BE2C (cell line): ENCODE data around the gene MISP.

Experiments used
- DNase-seq: peaks from one replicate; pipeline ENCODE4 v3.0.0-alpha.2; 2020
- H3K27me3 ChIP-seq: fragments of 250-450 bp; sonication (Bioruptor Pico); 2 replicates; pipeline ENCODE4 v1.5.1; 2020; ENCODE audit warnings: mild to moderate bottlenecking
- H3K36me3 ChIP-seq: fragments of 250-450 bp; sonication (Bioruptor Pico); 2 replicates; pipeline ENCODE4 v1.5.1; 2020; ENCODE audit warnings: mild to moderate bottlenecking
- H3K4me1 ChIP-seq: fragments of 250-450 bp; sonication (Bioruptor Pico); 2 replicates; pipeline ENCODE4 v1.5.1; 2020
- H3K4me3 ChIP-seq: 2 replicates; pipeline ENCODE4 v1.5.1; 2011; ENCODE audit warnings: low read depth, low read length
- H3K9me3 ChIP-seq: fragments of 250-450 bp; sonication (Bioruptor Pico); 2 replicates; pipeline ENCODE4 v1.5.1; 2020
- TF ChIP-seq, protein P1 (sequence below): IDR thresholded peaks from 2 replicates; pipeline ENCODE4 v1.5.1; 2012; ENCODE audit warnings: mild to moderate bottlenecking, low read depth, low read length

Gene MISP

DNA sequence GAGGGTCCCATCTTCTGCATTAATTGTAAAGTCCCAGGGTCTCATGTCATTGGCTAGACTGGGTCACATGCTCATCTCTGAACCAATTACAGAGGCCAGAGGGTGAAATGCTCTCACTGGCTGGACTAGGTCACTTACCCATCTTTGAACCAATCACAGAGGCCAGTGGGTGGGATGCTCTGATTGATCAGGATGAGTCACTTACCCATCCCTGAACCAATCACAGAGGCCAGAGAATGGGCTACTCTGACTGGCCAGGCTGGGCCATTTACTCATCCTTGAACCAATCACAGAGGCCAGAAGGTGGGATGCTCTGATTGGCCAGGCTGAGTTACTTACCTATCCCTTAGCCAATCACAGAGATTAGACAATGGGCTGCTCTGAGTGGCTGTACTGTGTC, 5.3 kb downstream of the MISP start:
- DNase-seq: peak; percentile 84
- H3K4me3 ChIP-seq: no peak overlapping the region
- no peaks in the 10 kb centered on the region for H3K27me3 ChIP-seq
- peaks cover 17% of the 10 kb centered on the region for H3K9me3 ChIP-seq
- no peaks in the 10 kb centered on the region for H3K36me3 ChIP-seq
- TF ChIP-seq, protein P1, sequence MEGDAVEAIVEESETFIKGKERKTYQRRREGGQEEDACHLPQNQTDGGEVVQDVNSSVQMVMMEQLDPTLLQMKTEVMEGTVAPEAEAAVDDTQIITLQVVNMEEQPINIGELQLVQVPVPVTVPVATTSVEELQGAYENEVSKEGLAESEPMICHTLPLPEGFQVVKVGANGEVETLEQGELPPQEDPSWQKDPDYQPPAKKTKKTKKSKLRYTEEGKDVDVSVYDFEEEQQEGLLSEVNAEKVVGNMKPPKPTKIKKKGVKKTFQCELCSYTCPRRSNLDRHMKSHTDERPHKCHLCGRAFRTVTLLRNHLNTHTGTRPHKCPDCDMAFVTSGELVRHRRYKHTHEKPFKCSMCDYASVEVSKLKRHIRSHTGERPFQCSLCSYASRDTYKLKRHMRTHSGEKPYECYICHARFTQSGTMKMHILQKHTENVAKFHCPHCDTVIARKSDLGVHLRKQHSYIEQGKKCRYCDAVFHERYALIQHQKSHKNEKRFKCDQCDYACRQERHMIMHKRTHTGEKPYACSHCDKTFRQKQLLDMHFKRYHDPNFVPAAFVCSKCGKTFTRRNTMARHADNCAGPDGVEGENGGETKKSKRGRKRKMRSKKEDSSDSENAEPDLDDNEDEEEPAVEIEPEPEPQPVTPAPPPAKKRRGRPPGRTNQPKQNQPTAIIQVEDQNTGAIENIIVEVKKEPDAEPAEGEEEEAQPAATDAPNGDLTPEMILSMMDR: no peak
- H3K4me1 ChIP-seq: no peaks in the 10 kb centered on the region

- Histone ChIP-seq H3K9me3 (peaks cover 17% of the 10 kb centered on the region), H3K4me3 (no peak overlapping the region), H3K27me3 (no peaks in the 10 kb centered on the region), H3K36me3 (no peaks in the 10 kb centered on the region), H3K4me1 (no peaks in the 10 kb centered on the region)
- TF ChIP-seq, protein P1: no peak
- no peak for DNase-seq
Observed at GRCh38 chr19:756821-757688, 6.1 kb downstream of the MISP start.

- H3K36me3 ChIP-seq: no peaks in the 10 kb centered on the region
- H3K9me3 ChIP-seq: peaks cover 17% of the 10 kb centered on the region
- TF ChIP-seq, protein P1: no peak
- H3K27me3 ChIP-seq: no peaks in the 10 kb centered on the region
- DNase-seq: no peak
- H3K4me1 ChIP-seq: no peaks in the 10 kb centered on the region
- no peak overlapping the region for H3K4me3 ChIP-seq
Observed at GRCh38 chr19:757811-758668, 7.1 kb downstream of the MISP start.

DNA sequence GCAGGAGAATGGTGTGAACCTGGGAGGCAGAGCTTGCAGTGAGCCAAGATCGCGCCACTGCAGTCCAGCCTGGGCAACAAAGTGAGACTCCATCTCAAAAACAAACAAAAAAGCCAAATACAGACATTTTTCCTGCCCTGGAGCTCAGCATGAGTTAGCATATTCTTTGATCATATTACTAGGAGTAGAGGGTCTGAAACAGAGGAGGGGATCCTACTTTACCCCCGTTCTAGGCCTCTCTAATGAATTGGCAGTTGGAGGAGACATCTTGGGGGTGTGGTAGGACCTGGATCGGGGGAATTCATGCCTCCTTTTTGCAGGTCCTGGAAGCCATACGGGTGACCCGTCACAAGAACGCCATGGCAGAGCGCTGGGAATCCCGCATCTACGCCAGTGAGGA, 12.3 kb downstream of the MISP start:
- Histone ChIP-seq H3K4me3 (no peak overlapping the region), H3K4me1 (no peaks in the 10 kb centered on the region), H3K36me3 (no peaks in the 10 kb centered on the region), H3K27me3 (no peaks in the 10 kb centered on the region), H3K9me3 (no peaks in the 10 kb centered on the region; the same call in 1 of the 2 replicates)
- no peak for DNase-seq
- TF ChIP-seq, protein P1: no peak

GRCh38 chr19:763869-764268, 13.0 kb downstream of the MISP start:
- TF ChIP-seq, protein P1: no peak
- DNase-seq: no peak
- no peaks in the 10 kb centered on the region for H3K4me1 ChIP-seq
- no peaks in the 10 kb centered on the region for H3K27me3 ChIP-seq
- H3K9me3 ChIP-seq: no peaks in the 10 kb centered on the region; the same call in 1 of the 2 replicates
- H3K36me3 ChIP-seq: no peaks in the 10 kb centered on the region
- no peak overlapping the region for H3K4me3 ChIP-seq

GRCh38 chr19:764301-764700, 13.4 kb downstream of the MISP start:
- Histone ChIP-seq H3K36me3 (no peaks in the 10 kb centered on the region), H3K4me1 (no peaks in the 10 kb centered on the region), H3K9me3 (no peaks in the 10 kb centered on the region; the same call in 1 of the 2 replicates), H3K27me3 (no peaks in the 10 kb centered on the region), H3K4me3 (no peak overlapping the region)
- TF ChIP-seq, protein P1: no peak
- no peak for DNase-seq
